Fibroblast of upper back skin (primary cell): ENCODE data around the gene SDF4.

Experiments
- DNase-seq: peaks from one replicate; pipeline ENCODE4 v3.0.0-alpha.2; 2013

SDF4 gene

GRCh38 chr1:1231400-1232207 lies at the start of gene SDF4:
TSS of gene SDF4 (minus strand) at chr1:1232001. CDS start at chr1:1228772, 3,229 bp downstream.
- DNase-seq: peak; percentile 97

DNA sequence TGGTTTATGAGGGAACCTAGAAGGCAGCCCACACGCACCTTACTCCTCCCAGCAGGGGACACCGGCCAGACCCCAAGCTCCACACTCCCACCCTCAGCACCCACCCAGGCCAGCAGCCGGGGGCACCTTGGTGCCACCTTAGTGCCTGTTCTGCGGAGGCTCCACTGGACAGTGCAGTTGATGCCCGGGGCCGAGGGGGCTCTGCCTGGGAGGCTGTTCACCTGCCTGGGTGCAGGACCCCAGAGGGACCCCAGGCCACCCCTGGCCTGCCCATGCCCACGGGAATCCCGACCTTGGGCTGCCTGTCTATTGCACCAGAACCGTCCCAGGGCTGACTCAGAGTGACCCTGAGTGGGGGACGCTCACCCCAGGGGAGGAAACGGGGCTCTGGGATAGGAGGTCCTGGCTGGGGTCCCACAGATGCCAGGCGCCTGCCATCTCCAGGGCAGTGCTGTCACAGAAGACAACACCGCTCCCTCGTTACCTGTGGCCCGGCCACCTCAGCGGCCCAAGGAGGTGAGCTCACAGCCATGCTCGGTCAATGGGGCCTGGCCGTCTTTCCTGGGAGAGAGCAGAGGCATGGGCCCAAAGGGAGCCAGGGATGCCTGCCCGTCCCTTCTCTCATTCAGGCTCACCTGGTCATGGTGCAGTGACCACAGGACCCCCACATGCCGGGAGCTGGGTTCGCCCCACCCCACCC lies 49.1 kb upstream of the SDF4 start:
- no peak for DNase-seq

DNA sequence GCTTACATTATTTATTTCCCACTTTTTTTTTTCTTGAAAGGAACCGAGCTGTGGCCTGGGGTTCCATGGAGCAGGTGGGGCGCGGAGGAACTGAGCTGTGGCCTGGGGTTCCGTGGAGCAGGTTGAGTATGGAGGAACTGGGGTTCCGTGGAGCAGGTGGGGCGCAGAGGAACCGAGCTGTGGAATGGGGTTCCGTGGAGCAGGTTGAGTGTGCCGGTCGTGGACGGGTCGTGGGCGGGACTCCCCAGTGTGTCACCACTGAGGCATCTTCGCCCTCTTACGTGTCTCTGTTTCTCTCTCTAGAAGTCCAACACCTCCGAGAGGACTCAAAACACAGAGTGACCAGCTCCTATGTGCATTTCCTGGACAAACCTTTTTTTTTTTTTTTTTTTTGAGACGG lies 47.2 kb upstream of the SDF4 start:
- no peak for DNase-seq

DNA sequence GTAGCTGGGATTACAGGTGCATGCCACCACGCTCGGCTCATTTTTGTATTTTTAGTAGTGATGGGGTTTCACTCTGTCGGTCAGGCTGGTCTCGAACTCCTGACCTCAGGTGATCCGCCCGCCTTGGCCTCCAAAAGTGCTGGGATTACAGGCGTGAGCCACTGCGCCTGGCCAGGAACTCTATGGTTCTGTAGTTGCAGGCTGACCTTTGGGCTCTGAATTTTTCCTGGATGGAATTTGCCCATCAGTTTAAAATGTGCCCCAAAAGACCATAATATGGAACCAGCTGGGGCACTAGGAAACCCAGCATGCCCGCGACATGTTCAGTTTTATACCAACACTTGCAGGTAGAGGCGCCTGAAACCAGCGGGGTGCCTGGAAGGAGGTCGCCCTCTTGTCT lies 46.8 kb upstream of the SDF4 start:
- no peak for DNase-seq

- peak; percentile 33 for DNase-seq
Observed at GRCh38 chr1:1275836-1276235, 44.0 kb upstream of the SDF4 start.

GRCh38 chr1:1274931-1275431 lies 43.2 kb upstream of the SDF4 start:
- no peak for DNase-seq

GRCh38 chr1:1274299-1274930 lies 42.6 kb upstream of the SDF4 start:
- DNase-seq: no peak

GRCh38 chr1:1273512-1274298 lies 41.9 kb upstream of the SDF4 start, which contains the start of gene UBE2J2:
TSS of gene UBE2J2 (minus strand) at chr1:1273854. CDS start at chr1:1267992, 5,862 bp downstream.
- peak; percentile 88 for DNase-seq

- no peak for DNase-seq
Observed at GRCh38 chr1:1273209-1273511, 41.4 kb upstream of the SDF4 start.

- DNase-seq: no peak
Observed at GRCh38 chr1:1272341-1273208, 40.8 kb upstream of the SDF4 start.

- no peak for DNase-seq
Observed at GRCh38 chr1:1270813-1271212, 39.0 kb upstream of the SDF4 start.

- no peak for DNase-seq
Observed at GRCh38 chr1:1268284-1268682, 36.5 kb upstream of the SDF4 start.

- no peak for DNase-seq
Observed at GRCh38 chr1:1267488-1268283, 35.9 kb upstream of the SDF4 start.

GRCh38 chr1:1264868-1265272 lies 33.1 kb upstream of the SDF4 start:
- DNase-seq: peak; percentile 99

DNA sequence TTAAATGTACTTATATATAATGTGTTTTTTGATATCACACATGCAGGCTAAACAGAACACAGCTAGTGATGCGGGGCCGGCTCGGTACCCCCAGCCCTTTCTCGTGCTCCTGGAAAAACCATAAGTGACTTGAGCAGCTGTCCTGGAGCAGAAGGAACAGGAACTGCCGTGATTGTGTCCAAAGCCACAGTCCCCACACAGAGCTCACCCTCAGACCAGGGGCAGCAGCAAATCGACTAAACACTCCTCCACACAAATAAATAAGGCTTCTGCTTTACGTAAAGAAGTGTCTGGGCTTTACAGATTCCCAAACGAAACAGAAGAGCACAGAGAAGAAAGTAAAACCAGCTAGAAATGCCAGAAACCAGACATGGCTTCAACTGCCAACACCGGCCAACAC lies 32.2 kb upstream of the SDF4 start:
- no peak for DNase-seq

DNA sequence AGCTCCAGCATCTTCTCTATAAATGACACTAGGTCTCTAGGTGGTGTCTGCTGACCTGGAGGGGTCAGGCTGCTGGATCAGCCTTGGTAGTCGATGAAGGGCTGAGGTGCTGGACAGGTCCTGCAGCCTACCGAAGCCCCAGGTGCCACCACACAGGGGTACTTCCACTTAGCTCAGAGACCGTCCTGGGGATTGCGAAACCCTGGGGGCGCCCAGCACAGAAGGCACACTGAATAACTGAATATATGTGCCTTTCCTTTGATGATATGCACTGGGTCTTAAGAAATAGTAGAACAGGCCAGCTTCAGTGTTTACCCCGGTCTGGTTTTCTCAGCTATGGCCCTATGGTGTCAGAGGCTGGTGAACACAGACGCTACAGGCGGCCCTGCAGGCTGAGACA lies 31.0 kb upstream of the SDF4 start:
- no peak for DNase-seq

GRCh38 chr1:1262071-1262470 lies 30.3 kb upstream of the SDF4 start:
- no peak for DNase-seq

- DNase-seq: no peak
Observed at GRCh38 chr1:1260843-1261560, 29.2 kb upstream of the SDF4 start.

DNA sequence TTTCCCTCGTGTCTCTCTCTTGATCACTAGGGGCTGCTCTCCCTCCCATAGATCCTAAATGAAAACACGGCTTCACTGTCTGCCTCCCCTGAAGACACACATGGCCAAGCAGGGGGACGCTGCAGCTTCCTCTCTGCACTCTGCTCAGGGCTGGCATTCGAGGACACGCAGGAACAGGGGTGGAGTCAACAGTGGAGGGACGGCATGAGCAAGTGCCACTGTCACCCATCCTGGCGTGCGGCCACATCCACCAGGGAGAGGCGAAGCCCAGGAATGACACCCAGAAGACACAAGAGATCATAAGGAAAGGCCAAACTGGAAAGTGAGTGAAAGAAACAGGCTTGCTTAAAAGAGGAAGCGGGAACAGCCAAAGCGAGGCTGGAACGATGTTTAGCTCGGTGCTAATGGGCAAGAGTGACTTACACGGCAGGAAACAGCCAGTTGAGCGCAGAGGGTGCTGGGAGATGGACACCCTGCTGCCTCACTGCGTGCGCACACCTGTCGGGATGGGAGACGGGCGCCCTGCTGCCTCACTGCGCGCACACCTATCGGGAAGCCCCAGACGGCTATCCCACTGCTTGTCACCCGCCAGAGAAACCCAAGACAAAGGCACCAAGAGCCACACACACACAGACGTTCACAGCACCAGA lies 28.3 kb upstream of the SDF4 start:
- DNase-seq: no peak

- no peak for DNase-seq
Observed at GRCh38 chr1:1259540-1259939, 27.7 kb upstream of the SDF4 start.
